GM18907 (cell line): Measurements from ENCODE around the gene SLIT3.

Experiments used
- ATAC-seq: cut with Tn5 transposase; IDR thresholded peaks from one replicate; pipeline ENCODE4 v1.9.1; 2021; ENCODE audit warnings: mild to moderate bottlenecking, moderate library complexity; ENCODE audit not compliant: unreplicated experiment

Gene SLIT3

GRCh38 chr5:168943091-168943884, 357.7 kb downstream of the SLIT3 start:
- no peak for ATAC-seq

- no peak for ATAC-seq
These were observed 359.0 kb downstream of the SLIT3 start for GRCh38 chr5:168941901-168942300.

GRCh38 chr5:168940712-168941111, 360.2 kb downstream of the SLIT3 start:
- ATAC-seq, result no peak

- ATAC-seq, result no peak
These were observed 360.9 kb downstream of the SLIT3 start for GRCh38 chr5:168939887-168940544.

GRCh38 chr5:168939156-168939800, 361.7 kb downstream of the SLIT3 start:
- no peak for ATAC-seq

GRCh38 chr5:168936511-168936910, 364.4 kb downstream of the SLIT3 start:
- ATAC-seq, result no peak

GRCh38 chr5:168935183-168935582, 365.8 kb downstream of the SLIT3 start:
- ATAC-seq, result no peak

GRCh38 chr5:168934169-168934568, 366.8 kb downstream of the SLIT3 start:
- ATAC-seq, result no peak

- ATAC-seq, result no peak
These were observed 368.3 kb downstream of the SLIT3 start for GRCh38 chr5:168932400-168933189.

- no peak for ATAC-seq
These were observed 369.1 kb downstream of the SLIT3 start for GRCh38 chr5:168931638-168932345.

- ATAC-seq, result no peak
These were observed 371.3 kb downstream of the SLIT3 start for GRCh38 chr5:168929656-168930055.

- ATAC-seq, result no peak
These were observed 375.8 kb downstream of the SLIT3 start for GRCh38 chr5:168925160-168925559.

GRCh38 chr5:168921147-168921866, 379.6 kb downstream of the SLIT3 start:
- ATAC-seq, result no peak

- no peak for ATAC-seq
These were observed 380.7 kb downstream of the SLIT3 start for GRCh38 chr5:168920019-168920810.

GRCh38 chr5:168917947-168918600, 382.9 kb downstream of the SLIT3 start:
- ATAC-seq, result no peak

- ATAC-seq, result no peak
These were observed 384.1 kb downstream of the SLIT3 start for GRCh38 chr5:168916852-168917251.

GRCh38 chr5:168916266-168916665, 384.7 kb downstream of the SLIT3 start:
- no peak for ATAC-seq

- ATAC-seq, result no peak
These were observed 386.4 kb downstream of the SLIT3 start for GRCh38 chr5:168914491-168914890.

- ATAC-seq, result no peak
These were observed 390.1 kb downstream of the SLIT3 start for GRCh38 chr5:168910874-168911273.
